OCI-LY7 (cell line): ENCODE data around the gene LEMD2. TPM values are rescaled to one million over a fixed set of nuclear protein-coding genes. Genes with fewer than 3 reads are reported as not detected.

Source experiments
- BruUV-seq: library from RNA; stranded (reverse); fragments of 400-500 nt; replicated peaks from 2 replicates; lab custom pipeline; 2021; lab: Mats Ljungman, UMichigan
- CTCF ChIA-PET: fragments of 300-600 bp; sonication (Branson Sonifier 250); formaldehyde crosslinking; loops from one replicate; lab custom pipeline; 2022; ENCODE audit warnings: antibody characterized with exemption; ENCODE audit not compliant: unreplicated experiment; lab: Charles Lee
- POLR2A ChIA-PET: fragments of 300-600 bp; sonication (Branson Sonifier 250); formaldehyde crosslinking; loops from one replicate; lab custom pipeline; 2022; ENCODE audit warnings: antibody characterized with exemption; lab: Charles Lee
- DNase-seq: peaks from one replicate; pipeline ENCODE4 v3.0.0-alpha.2; 2015; ENCODE audit warnings: low spot score
- H2AFZ ChIP-seq: fragments of 200-600 bp; sonication (generic), shearing (Covaris generic); 2 replicates; pipeline ENCODE4 v1.6.1; 2014; ENCODE audit warnings: mild to moderate bottlenecking, antibody characterized with exemption, low read length, moderate library complexity
- H3K27ac ChIP-seq: fragments of 200-600 bp; sonication (generic); 2 replicates; pipeline ENCODE4 v1.5.1; 2014; ENCODE audit warnings: mixed run types, low read depth, mild to moderate bottlenecking, moderate library complexity, low read length, inconsistent platforms; ENCODE audit not compliant: poor library complexity, severe bottlenecking
- H3K36me3 ChIP-seq: fragments of 200-600 bp; sonication (generic); 2 replicates; pipeline ENCODE4 v1.6.1; 2014; ENCODE audit warnings: mild to moderate bottlenecking, antibody characterized with exemption, low read length, moderate library complexity, mixed read lengths; ENCODE audit not compliant: insufficient read depth
- H3K4me1 ChIP-seq: fragments of 200-600 bp; sonication (generic); 2 replicates; pipeline ENCODE4 v1.5.1; 2014; ENCODE audit warnings: mild to moderate bottlenecking, low read length; ENCODE audit not compliant: insufficient read depth, poor library complexity, severe bottlenecking
- H3K4me2 ChIP-seq: fragments of 200-600 bp; sonication (generic); 2 replicates; pipeline ENCODE4 v1.6.1; 2014; ENCODE audit warnings: mild to moderate bottlenecking, low read length
- H3K4me3 ChIP-seq: fragments of 200-600 bp; sonication (generic); 2 replicates; pipeline ENCODE4 v1.5.1; 2014; ENCODE audit warnings: mild to moderate bottlenecking, low read depth, low read length; ENCODE audit not compliant: poor library complexity, severe bottlenecking
- H3K79me2 ChIP-seq: fragments of 200-600 bp; sonication (generic); 2 replicates; pipeline ENCODE4 v1.6.1; 2016; ENCODE audit warnings: low read depth, mild to moderate bottlenecking, low read length, moderate library complexity, mixed read lengths; ENCODE audit not compliant: insufficient read depth
- H3K9me2 ChIP-seq: fragments of 200-600 bp; sonication (generic); 2 replicates; pipeline ENCODE4 v1.6.1; 2016; ENCODE audit warnings: mild to moderate bottlenecking, low read length, mixed read lengths; ENCODE audit not compliant: insufficient read depth
- H3K9me3 ChIP-seq: fragments of 200-600 bp; sonication (generic); 2 replicates; pipeline ENCODE4 v1.6.1; 2014; ENCODE audit warnings: mild to moderate bottlenecking, mixed run types, low read length, mixed read lengths
- H4K20me1 ChIP-seq: fragments of 200-600 bp; sonication (generic); 2 replicates; pipeline ENCODE4 v1.6.1; 2014; ENCODE audit warnings: mild to moderate bottlenecking, antibody characterized with exemption, low read length, moderate library complexity, mixed read lengths; ENCODE audit not compliant: insufficient read depth
- CTCF ChIP-seq: fragments of 200-600 bp; sonication (generic); conservative IDR thresholded peaks from 2 replicates; pipeline ENCODE4 v1.5.1; 2014; ENCODE audit warnings: mild to moderate bottlenecking, antibody characterized with exemption, low read length, moderate library complexity, mixed read lengths
- EZH2phosphoT487 ChIP-seq: fragments of 200-600 bp; sonication (generic); IDR thresholded peaks from 2 replicates; pipeline ENCODE4 v1.6.1; 2018; ENCODE audit warnings: low read depth, borderline replicate concordance, mild to moderate bottlenecking, mixed run types, antibody characterized with exemption, low read length, moderate library complexity, mixed read lengths
- intact Hi-C: fragments of 100-400 bp; cut with micrococcal nuclease; formaldehyde crosslinking; loops from one replicate; pipeline ENCODE4 v1.10.0; 2022; ENCODE audit not compliant: unreplicated experiment
- total RNA-seq, 2 experiments: library from RNA; depleted of rRNA in 1 of 2; stranded (reverse); fragments of >200 nt in 1 of 2; shearing (Covaris generic) in 1 of 2; gene quantifications; 2 replicates each; pipeline ENCODE4 v1.2.3, GENCODE V29; 2014 to 2022

LEMD2 gene
- total RNA-seq, 2 experiments from 2014 or later, result 59.2 to 66.9 TPM

DNA sequence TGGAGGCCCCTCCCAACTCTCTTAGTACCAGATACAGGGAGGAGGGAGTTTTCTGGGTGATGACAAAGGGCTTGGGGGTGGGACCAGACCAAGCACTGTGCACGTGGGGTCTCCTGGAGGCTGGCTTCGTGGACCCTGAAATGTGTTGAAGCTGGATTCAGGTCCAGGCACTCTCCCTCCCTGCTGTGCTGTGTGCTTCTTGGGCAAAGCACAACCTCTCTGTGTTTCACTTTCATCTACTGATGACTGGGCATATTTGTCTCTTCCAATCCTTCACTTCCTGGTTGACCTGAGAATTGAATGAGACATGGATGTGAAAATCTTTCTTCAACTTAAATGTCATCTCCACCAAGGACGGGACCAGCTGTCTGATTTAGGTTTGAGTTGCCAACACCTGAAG, 29.4 kb upstream of the LEMD2 start:
- CTCF ChIA-PET, result no interaction called here

DNA sequence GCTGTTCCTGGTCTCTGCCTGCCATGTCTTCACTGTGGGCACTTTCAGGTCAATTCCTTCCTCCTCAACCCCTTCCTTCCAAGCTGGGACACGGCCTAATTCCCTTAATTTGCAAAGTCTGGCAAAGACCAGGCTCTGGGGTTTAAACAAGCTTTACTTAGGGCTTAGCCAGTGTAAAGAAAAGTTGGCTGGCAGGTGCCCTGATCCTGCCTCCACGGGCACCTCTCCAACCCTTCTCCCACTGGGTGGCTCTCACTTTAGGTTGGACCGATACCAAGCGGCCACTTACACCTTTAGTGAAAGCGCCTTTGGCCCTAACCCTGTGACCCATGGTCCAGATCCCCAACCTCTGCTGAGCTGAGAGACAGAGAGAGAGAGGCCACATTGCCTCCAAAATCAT, 28.6 kb upstream of the LEMD2 start:
- Histone ChIP-seq H3K9me2 (no peaks in the 10 kb centered on the region), H3K79me2 (no peaks in the 10 kb centered on the region), H2AFZ (no peak overlapping the region), H4K20me1 (no peaks in the 10 kb centered on the region), H3K4me1 (no peaks in the 10 kb centered on the region), H3K36me3 (no peaks in the 10 kb centered on the region), H3K4me3 (no peak overlapping the region), H3K27ac (no peak overlapping the region), H3K9me3 (no peaks in the 10 kb centered on the region), H3K4me2 (no peak overlapping the region)
- CTCF ChIA-PET, result no interaction called here
- DNase-seq, result no peak
- intact Hi-C loops, result no loop called here
- no TSS peak for BruUV-seq
- POLR2A ChIA-PET, result no interaction called here
- TF ChIP-seq CTCF (no peak), EZH2phosphoT487 (no peak)

More for the DNA sequence above, 29.4 kb upstream of the LEMD2 start:
- no peak overlapping the region for H3K27ac ChIP-seq
- no peaks in the 10 kb centered on the region for H3K79me2 ChIP-seq
- no peaks in the 10 kb centered on the region for H4K20me1 ChIP-seq
- POLR2A ChIA-PET, result no interaction called here
- intact Hi-C loops, result no loop called here
- H3K4me1 ChIP-seq, result no peaks in the 10 kb centered on the region
- H3K4me2 ChIP-seq, result no peak overlapping the region
- H2AFZ ChIP-seq, result no peak overlapping the region
- H3K36me3 ChIP-seq, result no peaks in the 10 kb centered on the region
- no TSS peak for BruUV-seq
- no peak for TF ChIP-seq CTCF
- TF ChIP-seq EZH2phosphoT487, result no peak
- H3K9me3 ChIP-seq, result no peaks in the 10 kb centered on the region
- no peak for DNase-seq
- no peaks in the 10 kb centered on the region for H3K9me2 ChIP-seq
- no peak overlapping the region for H3K4me3 ChIP-seq

GRCh38 chr6:33816911-33817310, 28.0 kb upstream of the LEMD2 start:
- intact Hi-C loops, result no loop called here

More at GRCh38 chr6:33816911-33817310, 28.0 kb upstream of the LEMD2 start:
- no peaks in the 10 kb centered on the region for H3K36me3 ChIP-seq
- no peaks in the 10 kb centered on the region for H3K79me2 ChIP-seq
- ChIA-PET CTCF (no interaction called here), POLR2A (no interaction called here)
- no peak overlapping the region for H3K4me3 ChIP-seq
- no TSS peak for BruUV-seq
- no peak overlapping the region for H3K27ac ChIP-seq
- no peak for DNase-seq
- no peaks in the 10 kb centered on the region for H4K20me1 ChIP-seq
- H3K4me1 ChIP-seq, result no peaks in the 10 kb centered on the region
- no peak overlapping the region for H3K4me2 ChIP-seq
- H3K9me3 ChIP-seq, result no peaks in the 10 kb centered on the region
- TF ChIP-seq EZH2phosphoT487 (no peak), CTCF (no peak)
- no peaks in the 10 kb centered on the region for H3K9me2 ChIP-seq
- H2AFZ ChIP-seq, result no peak overlapping the region
